Measurements from ENCODE around the gene CCL22. TPM values are rescaled to one million over a fixed set of nuclear protein-coding genes. Genes with fewer than 3 reads are reported as not detected.

CCL22 gene
- polyA plus RNA-seq, 2 of the 4 experiments (the other 2 are of a cell fraction) = not detected

DNA sequence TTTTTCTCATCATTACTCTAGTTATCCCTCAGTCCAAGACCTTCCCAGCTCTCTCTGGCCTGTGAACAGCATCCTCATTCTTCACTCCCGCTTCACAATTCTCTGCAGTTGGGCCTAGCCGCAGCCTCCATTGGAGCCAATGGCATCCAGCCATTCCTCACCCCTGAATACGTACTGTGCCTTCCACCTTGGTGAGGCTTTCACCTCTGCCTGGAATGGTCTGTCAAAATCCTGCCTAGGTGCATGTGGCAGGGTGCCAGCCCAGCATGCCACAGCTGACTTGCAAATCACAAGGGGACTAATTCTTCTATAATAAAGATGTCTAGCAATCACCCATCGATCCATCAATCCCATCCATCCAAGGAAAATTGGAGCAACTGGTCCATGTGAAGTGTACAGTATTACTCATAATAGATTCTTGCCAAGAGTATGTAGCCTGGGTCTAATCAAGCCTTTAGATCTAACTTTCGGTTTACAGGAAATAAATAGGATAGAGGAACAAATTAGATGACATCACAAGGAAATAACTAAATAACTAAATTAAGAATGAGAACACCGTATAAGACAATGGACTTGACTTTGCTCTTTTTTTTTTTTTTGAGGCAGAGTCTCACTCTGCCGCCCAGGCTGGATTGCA, 8.7 kb downstream of the CCL22 start:
- CTCF ChIA-PET = interaction anchor here (1.3 kb wide), 1 partner anchor 51 kb away, joined by 7 read pairs; no protein-coding TSS in a partner anchor
- no peak overlapping the region for H3K27ac ChIP-seq
- no peak for TF ChIP-seq MYC (IDR thresholded peaks at IDR 0.05; ENCODE audit: borderline replicate concordance, low read length)
- ATAC-seq = no peak
- no peak for FAIRE-seq
- no peak overlapping the region for H3K4me3 ChIP-seq
- H3K4me1 ChIP-seq = peaks cover 4% of the 10 kb centered on the region
- H3K9me3 ChIP-seq = no peaks in the 10 kb centered on the region
- WGBS (ENCODE audit: missing lambda C conversion rate) = 65% methylated on average over 7 of the region's 7 CpGs
- POLR2A ChIA-PET = interaction anchor here (1.0 kb wide), 1 partner anchor 13 kb away, joined by 3 read pairs; no protein-coding TSS in a partner anchor
- DNase-seq (ENCODE audit: low read depth in 1 of 2, low spot score in 1 of 2) = no peak
- H3K4me2 ChIP-seq = no peak overlapping the region

DNA sequence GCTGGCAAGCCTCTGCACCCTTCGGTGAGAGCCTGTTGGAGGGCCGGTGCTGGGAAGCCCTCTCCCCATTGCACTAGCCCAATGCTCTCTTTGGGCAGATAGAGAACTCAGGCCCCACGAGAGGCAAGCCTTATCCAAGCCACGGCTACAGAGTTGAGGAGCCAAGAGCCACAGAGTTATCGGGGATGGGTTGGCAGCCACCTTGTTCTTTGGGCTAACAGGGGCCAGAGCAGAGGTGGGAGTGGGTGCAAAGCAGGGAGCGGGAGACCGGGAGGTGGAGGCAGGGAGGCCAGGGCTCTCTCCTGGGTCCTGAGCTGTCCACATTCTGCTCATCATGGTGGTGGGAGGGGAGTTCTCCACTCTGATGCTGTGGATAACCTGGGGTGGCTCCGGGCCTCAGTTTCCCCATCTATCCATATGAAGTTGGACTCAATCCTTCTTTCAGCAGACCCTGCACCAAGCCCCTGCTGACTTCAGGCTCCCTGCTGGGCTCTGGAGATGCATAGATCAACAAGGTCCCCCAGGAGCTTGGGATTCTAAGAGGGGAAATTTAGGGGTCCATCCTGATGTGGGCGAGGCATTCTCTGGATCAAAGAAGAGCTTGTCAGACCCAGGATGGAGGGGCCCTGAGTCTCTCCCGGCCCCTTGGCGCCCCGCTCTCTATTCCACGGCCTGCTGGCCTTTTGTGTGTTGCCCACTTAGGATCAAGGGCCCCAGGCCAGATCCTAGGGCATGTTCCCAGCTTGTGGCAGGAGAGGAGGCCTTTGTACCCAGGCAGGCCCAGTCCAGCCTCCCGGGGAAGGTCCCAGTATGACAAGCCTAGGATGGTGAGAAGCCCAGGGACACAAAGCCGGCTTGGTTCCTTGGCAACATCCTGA, 13.2 kb downstream of the CCL22 start:
- POLR2A ChIA-PET = no interaction called here
- Histone ChIP-seq H3K4me2 (peak overlapping the region; percentile 61; the same call in 2 of the 3 replicates), H3K4me1 (peaks cover 27% of the 10 kb centered on the region), H3K27ac (peak overlapping the region; percentile 29 to 80; a peak in 4 of 6 replicates), H3K4me3 (no peak overlapping the region), H3K9me3 (no peaks in the 10 kb centered on the region)
- ATAC-seq = peak in 1 of 2 experiments; percentile 8; a peak in 2 of 6 replicates
- no peak for FAIRE-seq
- TF ChIP-seq RCOR1 (IDR thresholded peaks at IDR 0.05; ENCODE audit: low read depth, low read length) = no peak
- no peak for TF ChIP-seq MAFK (IDR thresholded peaks at IDR 0.05; ENCODE audit: partially characterized antibody)
- TF ChIP-seq FOSL2 (IDR thresholded peaks at IDR 0.05) = no peak
- no peak for TF ChIP-seq FOSL2 (CRISPR knock-in tag; IDR thresholded peaks at IDR 0.05)
- no peak for TF ChIP-seq JUNB (IDR thresholded peaks at IDR 0.05)
- no peak for TF ChIP-seq ZC3H11A (IDR thresholded peaks at IDR 0.05)
- TF ChIP-seq NFE2L2 (conservative IDR thresholded peaks at IDR 0.05; ENCODE audit: low read length) = no peak
- TF ChIP-seq ESRRA (IDR thresholded peaks at IDR 0.05; ENCODE audit: borderline replicate concordance, low read length) = no peak
- no peak for DNase-seq (ENCODE audit: low read depth in 1 of 2, low spot score in 1 of 2)
- WGBS (ENCODE audit: missing lambda C conversion rate) = 82% methylated on average over 13 of the region's 15 CpGs
- CTCF ChIA-PET = interaction anchor here (0.6 to 2.3 kb wide), 13 partner anchors 8 to 682 kb away, joined by 3 to 11 read pairs (median 4); partner anchors contain the start of gene CCL22

DNA sequence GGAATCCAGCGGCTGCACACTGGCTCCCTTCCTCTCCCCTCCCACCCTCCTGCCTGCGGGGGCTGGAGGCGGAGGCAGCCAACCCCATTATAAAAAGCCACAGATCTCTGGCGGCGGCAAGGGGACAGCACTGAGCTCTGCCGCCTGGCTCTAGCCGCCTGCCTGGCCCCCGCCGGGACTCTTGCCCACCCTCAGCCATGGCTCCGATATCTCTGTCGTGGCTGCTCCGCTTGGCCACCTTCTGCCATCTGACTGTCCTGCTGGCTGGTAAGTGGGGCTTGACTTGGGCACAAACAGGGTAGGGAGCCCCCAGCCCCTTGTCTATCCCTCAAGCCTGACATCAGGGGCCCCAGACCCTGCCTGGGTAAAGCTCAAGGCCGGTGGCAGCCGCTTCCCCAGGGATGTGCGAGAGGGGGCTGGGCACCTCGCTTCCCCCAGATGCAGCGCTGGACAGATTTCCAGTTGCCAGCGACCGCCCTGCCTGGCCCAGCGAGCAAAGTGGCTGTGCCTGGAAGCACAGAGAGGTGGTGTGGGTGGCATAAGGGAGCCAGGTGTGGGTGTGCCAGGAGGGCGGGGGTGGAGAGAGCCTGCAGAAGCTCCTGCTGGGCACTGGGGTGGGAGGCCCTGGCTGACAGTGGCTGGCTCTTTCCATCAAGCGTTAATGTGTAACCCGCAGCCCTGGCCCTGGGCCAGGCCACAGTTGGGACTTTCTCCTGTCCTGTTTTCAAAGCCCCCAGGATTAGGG, 14.0 kb downstream of the CCL22 start, which contains the start of gene CX3CL1:
Gene CX3CL1, plus strand, starts transcription at position 119 of the 745 bp plus-strand sequence. Its CDS starts 79 bp downstream, at position 198.
- H3K4me1 ChIP-seq = peaks cover 35% of the 10 kb centered on the region
- H3K4me3 ChIP-seq = no peak within 1 kb of the TSS
- CTCF ChIA-PET = interaction anchor here (0.8 to 1.6 kb wide), 11 partner anchors 9 to 147 kb away, joined by 3 to 7 read pairs (median 3); no protein-coding TSS in a partner anchor
- FAIRE-seq = no peak
- POLR2A ChIA-PET = no interaction called here
- DNase-seq (ENCODE audit: low read depth in 1 of 2, low spot score in 1 of 2) = no peak
- peak within 1 kb of the TSS; percentile 29 to 80; a peak in 5 of 6 replicates for H3K27ac ChIP-seq
- ATAC-seq = peak in 1 of 2 experiments; percentile 28; a peak in 3 of 6 replicates
- H3K4me2 ChIP-seq = peak within 1 kb of the TSS; percentile 61
- no peaks in the 10 kb centered on the region for H3K9me3 ChIP-seq
- TF ChIP-seq RFX5 (IDR thresholded peaks at IDR 0.05) = no peak
- no peak for TF ChIP-seq JUNB (IDR thresholded peaks at IDR 0.05)
- TF ChIP-seq, protein P1, sequence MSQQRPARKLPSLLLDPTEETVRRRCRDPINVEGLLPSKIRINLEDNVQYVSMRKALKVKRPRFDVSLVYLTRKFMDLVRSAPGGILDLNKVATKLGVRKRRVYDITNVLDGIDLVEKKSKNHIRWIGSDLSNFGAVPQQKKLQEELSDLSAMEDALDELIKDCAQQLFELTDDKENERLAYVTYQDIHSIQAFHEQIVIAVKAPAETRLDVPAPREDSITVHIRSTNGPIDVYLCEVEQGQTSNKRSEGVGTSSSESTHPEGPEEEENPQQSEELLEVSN (IDR thresholded peaks at IDR 0.05; ENCODE audit: borderline replicate concordance, low read depth) = no peak
- no peak for TF ChIP-seq CHD2 (IDR thresholded peaks at IDR 0.05; ENCODE audit: low read length, partially characterized antibody)
- TF ChIP-seq KDM1A (IDR thresholded peaks at IDR 0.05; ENCODE audit: low read depth) = no peak
- no peak for TF ChIP-seq PHF8 (IDR thresholded peaks at IDR 0.05; ENCODE audit: borderline replicate concordance, low read depth)
- no peak for TF ChIP-seq HEYL (CRISPR knock-in tag; IDR thresholded peaks at IDR 0.05)
- TF ChIP-seq, protein P2, sequence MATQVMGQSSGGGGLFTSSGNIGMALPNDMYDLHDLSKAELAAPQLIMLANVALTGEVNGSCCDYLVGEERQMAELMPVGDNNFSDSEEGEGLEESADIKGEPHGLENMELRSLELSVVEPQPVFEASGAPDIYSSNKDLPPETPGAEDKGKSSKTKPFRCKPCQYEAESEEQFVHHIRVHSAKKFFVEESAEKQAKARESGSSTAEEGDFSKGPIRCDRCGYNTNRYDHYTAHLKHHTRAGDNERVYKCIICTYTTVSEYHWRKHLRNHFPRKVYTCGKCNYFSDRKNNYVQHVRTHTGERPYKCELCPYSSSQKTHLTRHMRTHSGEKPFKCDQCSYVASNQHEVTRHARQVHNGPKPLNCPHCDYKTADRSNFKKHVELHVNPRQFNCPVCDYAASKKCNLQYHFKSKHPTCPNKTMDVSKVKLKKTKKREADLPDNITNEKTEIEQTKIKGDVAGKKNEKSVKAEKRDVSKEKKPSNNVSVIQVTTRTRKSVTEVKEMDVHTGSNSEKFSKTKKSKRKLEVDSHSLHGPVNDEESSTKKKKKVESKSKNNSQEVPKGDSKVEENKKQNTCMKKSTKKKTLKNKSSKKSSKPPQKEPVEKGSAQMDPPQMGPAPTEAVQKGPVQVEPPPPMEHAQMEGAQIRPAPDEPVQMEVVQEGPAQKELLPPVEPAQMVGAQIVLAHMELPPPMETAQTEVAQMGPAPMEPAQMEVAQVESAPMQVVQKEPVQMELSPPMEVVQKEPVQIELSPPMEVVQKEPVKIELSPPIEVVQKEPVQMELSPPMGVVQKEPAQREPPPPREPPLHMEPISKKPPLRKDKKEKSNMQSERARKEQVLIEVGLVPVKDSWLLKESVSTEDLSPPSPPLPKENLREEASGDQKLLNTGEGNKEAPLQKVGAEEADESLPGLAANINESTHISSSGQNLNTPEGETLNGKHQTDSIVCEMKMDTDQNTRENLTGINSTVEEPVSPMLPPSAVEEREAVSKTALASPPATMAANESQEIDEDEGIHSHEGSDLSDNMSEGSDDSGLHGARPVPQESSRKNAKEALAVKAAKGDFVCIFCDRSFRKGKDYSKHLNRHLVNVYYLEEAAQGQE (IDR thresholded peaks at IDR 0.05) = no peak
- TF ChIP-seq SREBF2 (IDR thresholded peaks at IDR 0.05) = no peak
- TF ChIP-seq SMC3 (IDR thresholded peaks at IDR 0.05) = no peak
- TF ChIP-seq, protein P3, sequence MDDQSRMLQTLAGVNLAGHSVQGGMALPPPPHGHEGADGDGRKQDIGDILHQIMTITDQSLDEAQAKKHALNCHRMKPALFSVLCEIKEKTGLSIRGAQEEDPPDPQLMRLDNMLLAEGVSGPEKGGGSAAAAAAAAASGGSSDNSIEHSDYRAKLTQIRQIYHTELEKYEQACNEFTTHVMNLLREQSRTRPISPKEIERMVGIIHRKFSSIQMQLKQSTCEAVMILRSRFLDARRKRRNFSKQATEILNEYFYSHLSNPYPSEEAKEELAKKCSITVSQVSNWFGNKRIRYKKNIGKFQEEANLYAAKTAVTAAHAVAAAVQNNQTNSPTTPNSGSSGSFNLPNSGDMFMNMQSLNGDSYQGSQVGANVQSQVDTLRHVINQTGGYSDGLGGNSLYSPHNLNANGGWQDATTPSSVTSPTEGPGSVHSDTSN (IDR thresholded peaks at IDR 0.05) = no peak
- no peak for TF ChIP-seq EHMT2 (IDR thresholded peaks at IDR 0.05; ENCODE audit: low read depth)
- no peak for TF ChIP-seq KDM5A (IDR thresholded peaks at IDR 0.05)
- no peak for TF ChIP-seq FOXS1 (CRISPR knock-in tag; IDR thresholded peaks at IDR 0.05)
- WGBS (ENCODE audit: missing lambda C conversion rate) = 81% methylated on average over 14 of the region's 23 CpGs

Measured in A549 (cell line).